Stimulated activated CD4-positive, alpha-beta T cell treated with anti-CD3 and anti-CD28 coated beads, Interleukin-2, amount 100 ng/mL, for 24 hours (primary cell): ENCODE results near the gene MLC1.

ENCODE experiments used
- DNase-seq, 2 donors: peaks; one replicate each; pipeline ENCODE4 v3.0.0-alpha.2; 2020

MLC1 gene

DNA sequence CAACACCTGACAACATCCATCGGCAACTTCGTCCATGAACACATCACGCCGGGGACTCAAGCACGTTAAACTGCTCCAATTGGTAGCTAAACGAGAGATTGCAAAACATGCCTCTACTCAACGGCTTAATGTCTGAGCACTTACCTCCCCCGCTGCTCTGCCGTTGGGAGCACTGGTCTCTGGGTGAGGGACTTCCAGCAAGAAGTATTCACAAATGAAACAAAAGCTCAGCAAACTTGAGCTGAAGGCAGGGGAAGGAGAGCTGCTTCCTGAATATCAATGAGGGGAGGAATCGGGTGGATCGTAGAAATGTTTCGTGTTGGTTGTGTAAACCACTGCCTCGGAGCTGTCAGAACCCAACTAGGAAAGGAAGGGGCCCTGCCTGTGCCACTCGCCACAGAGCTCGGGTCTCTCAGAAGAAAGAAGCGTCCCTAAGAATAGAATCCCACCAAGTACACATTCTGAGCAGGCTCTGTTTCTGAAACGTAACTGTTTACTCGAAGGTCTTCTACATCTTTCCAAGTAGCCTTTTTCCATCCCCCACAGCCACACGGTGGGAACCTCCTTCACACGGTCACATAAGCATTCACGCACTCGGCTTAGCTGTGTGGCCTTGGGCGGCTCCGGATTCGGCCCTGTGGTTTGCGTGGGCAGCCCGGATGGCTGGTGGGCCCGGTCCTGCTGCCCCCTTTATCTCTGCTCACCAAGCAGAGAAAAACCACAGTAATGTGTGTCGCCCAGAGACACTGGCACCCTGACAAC is at the start of gene MLC1:
MLC1 (minus strand) TSS at position 216 of the 762 bp plus-strand sequence. CDS start 524 bp downstream, outside the sequence.
- peak in 1 of 2 donors; percentile 10 for DNase-seq

DNA sequence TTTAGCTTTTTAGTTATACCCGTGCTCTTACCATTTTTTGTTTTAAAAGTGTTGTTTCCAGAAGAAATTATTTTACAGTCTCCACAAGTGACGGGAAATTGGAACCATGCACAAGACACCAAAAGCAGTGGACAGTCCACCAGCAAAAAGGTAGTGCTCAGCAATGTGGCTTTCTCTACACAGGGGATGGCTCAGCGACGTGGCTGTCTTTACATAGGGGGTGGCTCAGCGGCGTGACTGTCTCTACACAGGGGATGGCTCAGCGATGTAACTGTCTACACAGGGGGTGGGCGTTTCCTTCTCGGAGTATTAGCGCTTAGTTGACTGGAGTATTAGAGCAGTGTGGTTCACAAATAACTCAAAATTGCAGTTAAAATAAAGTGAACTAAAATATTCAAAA is 49.3 kb upstream of the MLC1 start:
- no peak for DNase-seq

DNA sequence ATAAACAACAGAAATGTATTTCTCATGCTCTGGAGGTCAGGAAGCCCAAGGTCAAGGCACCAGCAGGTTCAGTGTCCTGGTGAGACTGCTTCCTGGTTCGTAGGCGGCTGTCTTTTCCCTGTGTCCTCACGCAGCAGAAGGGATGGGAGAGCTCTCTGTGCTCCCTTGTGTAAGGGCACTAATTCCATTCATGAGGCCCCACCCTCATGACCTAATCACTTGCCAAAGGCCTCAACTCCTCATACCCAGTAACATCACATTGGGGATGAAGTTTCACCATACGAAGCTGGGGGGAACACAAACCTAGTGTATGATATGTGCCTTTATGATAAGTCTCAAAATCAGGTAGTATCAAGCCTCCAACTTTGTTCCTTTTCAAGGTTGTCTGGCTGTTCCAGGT is 46.7 kb upstream of the MLC1 start:
- DNase-seq: no peak

- no peak for DNase-seq
These were observed 44.0 kb upstream of the MLC1 start for GRCh38 chr22:50129121-50129736.

DNA sequence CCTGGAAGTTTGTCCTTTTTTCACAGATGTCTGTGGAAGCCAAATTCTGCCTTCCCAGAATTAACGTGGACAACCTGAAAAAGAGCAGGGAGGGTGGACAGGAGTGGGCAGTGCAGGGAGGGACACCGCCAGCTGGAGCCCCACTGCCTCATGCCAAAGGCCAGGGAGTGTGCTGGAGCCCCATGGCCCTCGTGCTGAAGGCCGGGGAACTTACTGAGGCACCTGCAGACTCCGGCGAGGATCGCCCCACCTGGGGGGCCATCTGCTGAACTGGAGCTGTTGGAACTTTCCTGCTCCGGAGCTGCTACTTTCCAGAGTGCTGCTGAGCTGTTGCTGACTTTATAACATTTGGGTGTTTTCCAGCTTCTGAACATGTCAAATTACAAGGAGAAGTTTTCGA is 39.8 kb upstream of the MLC1 start:
- DNase-seq: no peak

GRCh38 chr22:50123119-50123518 is 37.9 kb upstream of the MLC1 start:
- DNase-seq: no peak

GRCh38 chr22:50121202-50121740 is 36.0 kb upstream of the MLC1 start:
- DNase-seq: no peak

- no peak for DNase-seq
These were observed 34.6 kb upstream of the MLC1 start for GRCh38 chr22:50119768-50120251.

GRCh38 chr22:50119169-50119767 is 34.0 kb upstream of the MLC1 start:
- DNase-seq: no peak

DNA sequence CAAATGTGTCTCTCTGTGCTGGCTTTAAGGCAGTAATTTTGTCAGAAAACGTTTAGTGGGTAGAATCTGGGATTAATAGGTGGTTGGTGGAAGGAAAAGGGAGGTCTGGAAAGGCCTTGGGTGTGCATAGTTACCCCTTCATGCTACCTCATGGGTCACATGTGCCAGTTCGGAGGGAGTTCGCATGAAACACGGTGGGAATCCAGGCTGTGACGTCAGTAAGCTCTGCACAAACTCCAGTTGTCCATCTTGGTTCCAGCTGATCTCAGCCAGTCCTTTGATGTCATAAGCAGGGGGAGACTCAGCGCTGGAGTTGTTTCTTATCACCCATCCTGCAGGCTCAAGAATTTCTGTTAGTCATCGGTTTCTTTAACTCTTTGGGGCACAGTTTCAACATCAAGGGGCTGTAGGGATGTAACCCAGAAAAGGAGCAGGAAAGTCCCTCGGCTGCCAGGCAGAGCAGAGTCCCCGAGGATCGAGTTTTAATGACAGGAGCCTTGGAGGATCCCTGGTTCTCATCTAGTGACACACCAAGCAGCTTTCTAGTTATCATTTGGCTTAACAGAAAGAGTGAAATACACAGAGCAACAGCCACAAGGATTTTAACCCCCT is 33.4 kb upstream of the MLC1 start:
- no peak for DNase-seq

DNA sequence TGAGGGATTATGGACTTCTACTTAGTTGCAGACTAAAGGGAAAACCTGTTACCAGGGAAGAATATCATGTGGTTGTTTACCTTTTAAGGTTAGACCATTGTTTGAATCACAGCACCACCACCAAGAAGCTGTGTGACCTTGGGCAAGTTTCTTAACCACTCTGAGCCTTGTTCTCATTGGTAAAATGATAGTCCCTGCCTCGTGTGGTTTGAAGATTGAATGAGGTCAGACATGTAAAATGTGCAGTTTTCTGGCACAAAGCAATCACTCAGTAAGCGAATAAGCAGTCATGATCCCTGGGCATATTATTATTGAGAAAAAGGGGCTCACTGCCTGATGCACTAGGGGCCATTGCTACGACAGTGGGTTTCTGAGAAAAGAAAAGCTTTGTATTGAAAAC is 32.9 kb upstream of the MLC1 start:
- no peak for DNase-seq

DNA sequence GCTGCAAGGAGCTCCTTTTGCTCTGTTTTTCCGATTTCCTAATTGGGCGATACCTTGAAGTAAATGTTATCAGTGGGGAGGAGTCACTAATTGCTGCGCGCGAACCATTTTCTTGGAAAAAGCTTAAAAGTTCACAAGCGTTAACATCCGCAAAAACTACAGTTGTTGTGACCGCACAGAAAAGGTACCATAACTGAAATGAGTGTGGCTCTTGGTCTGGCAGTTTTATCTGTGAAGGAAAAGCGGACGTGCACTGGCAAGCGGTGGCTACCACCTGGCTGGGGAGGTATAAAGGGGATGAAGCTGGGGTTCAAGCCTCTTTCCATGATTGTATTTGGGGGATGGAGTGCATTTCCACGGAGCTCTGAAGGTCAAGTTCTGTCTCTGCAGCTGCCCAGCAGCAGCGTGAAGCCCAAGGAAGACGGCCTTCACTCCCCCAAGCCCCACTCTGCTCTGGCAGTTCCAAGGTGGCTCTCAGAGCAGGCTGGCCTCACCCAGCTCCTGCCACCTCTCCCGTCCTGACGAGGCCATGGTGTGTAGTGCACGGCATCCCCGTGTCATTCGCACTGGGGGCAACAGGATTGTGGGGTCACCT is 32.0 kb upstream of the MLC1 start:
- DNase-seq: no peak

DNA sequence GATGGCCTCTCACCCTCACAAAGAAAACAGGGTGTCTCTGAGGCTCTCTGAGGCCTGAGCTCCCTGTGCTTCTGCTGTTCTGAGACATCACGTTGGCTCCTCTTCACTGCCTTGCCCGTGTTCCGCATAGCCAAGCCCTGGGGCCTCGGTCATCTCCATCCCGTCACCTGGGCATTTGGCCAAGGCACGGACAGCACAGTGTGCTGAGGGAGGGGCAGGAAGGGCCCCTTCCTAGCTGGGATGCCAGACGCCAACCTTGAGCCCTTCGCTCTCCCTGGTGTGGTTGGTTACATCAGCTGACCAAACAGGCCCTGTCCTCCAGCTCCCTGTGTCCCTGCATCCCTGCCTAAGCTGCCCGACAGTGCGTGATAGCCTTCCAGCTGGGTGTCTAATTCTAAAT is 30.5 kb upstream of the MLC1 start:
- DNase-seq: no peak

GRCh38 chr22:50114221-50115021 is 29.2 kb upstream of the MLC1 start:
- DNase-seq: no peak

- peak in 1 of 2 donors; percentile 35 for DNase-seq
These were observed 27.2 kb upstream of the MLC1 start for GRCh38 chr22:50112151-50113118.

DNA sequence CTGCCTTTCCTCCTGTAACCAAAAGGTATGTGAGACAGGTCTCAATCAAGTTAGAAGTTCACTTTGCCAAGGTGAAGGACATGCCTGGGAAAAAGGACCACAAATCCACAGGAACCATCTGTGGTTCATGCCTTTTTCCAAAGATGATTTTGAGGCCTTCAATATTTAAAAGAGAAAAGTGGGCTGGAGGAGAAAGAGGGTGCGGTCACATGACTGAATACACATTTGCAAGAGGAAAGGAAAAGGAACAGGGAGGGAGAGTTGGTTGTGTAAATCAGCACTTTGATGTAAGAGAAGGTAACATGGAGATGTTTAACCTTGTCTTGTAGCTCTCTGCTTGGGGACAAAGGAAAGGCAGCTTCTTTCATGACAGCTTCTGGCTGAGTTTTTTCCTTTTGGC is 25.8 kb upstream of the MLC1 start:
- no peak for DNase-seq

GRCh38 chr22:50107529-50107928 is 22.3 kb upstream of the MLC1 start:
- DNase-seq: no peak

DNA sequence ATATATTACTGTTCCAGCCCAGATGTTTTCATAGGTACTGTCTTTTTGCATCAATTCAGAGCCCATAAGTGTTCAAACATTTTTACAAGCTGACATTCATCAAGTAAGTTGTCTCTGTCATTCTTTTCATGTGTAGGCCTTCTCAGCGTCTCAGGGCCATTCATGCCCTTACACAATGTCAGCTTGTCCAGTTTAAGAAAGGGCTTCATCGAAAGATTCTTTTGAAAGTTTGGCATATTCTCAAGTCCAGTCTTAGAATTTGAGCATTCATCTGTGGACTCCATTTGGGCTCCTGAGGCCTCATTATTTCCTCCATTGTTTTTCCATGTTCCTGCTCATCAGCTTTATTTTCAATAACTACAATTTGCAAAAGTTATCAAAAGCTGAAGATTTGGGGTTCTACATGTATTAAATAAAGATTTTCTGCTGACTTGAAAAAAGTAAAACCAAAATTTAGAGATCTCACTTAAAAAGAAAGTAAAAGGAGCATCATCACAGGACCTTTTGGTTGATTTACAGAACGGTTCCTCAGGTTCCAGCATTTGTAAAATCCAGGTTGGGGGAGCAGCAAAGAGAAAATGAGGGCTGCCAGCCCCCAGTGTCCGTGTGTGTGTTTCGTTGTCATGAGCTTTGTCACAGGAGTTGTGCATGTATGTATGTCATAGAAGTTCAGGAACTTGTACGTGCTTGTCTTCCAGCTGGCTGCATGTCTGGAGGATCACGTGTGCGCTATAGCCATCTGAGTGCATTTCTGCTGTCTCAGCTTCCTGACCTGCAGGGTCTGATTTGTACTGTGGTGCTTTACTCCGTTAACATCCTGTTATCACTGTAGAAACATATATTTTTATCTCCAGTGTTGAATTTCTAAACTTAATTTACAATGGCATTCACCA is 20.2 kb upstream of the MLC1 start:
- no peak for DNase-seq

- no peak for DNase-seq
These were observed 18.9 kb upstream of the MLC1 start for GRCh38 chr22:50104141-50104544.

GRCh38 chr22:50102946-50103345 is 17.7 kb upstream of the MLC1 start:
- DNase-seq: peak in 1 of 2 donors; percentile 7
